ENCODE results near the gene RBM28.
A peak's percentile ranks its signal among the peaks of the same experiment; 100 is the strongest.

Gene RBM28

GRCh38 chr7:128357217-128357613 is 13.5 kb upstream of the RBM28 start:
- Histone ChIP-seq H3K27ac (ENCODE audit: extremely low read depth, low read depth, low read length) (no peak overlapping the region), H3K4me1 (ENCODE audit: control insufficient read depth, insufficient read depth, low read length) (no peaks in the 10 kb centered on the region; the same call in 1 of the 2 replicates), H3K4me3 (ENCODE audit: low read depth, low read length) (no peak overlapping the region), H3K36me3 (ENCODE audit: control insufficient read depth in 2 of 2, insufficient read depth in 1 of 2, low read length in 2 of 2) (no peaks in the 10 kb centered on the region), H3K9me3 (ENCODE audit: control insufficient read depth, insufficient read depth, low read depth, low read length) (no peaks in the 10 kb centered on the region)
- ChIA-PET POLR2A (interaction anchor here (1.6 kb wide), 1 partner anchor 14 kb away, joined by 4 read pairs; the partner anchor contains the start of gene RBM28), CTCF (interaction anchor here (0.9 to 3.9 kb wide), 7 partner anchors 9 to 102 kb away, joined by 3 to 28 read pairs (median 3); no protein-coding TSS in a partner anchor)
- TF ChIP-seq ZIC2 (tag by site-specific recombination; IDR thresholded peaks at IDR 0.05) (peak; percentile 63), ZNF513 (tag by site-specific recombination; IDR thresholded peaks at IDR 0.05) (no peak), ZNF214 (tag by site-specific recombination; IDR thresholded peaks at IDR 0.05; ENCODE audit: borderline replicate concordance) (no peak), GLIS1 (tag by site-specific recombination; IDR thresholded peaks at IDR 0.05) (peak; percentile 31; the same call in 1 of the 2 replicates), ZNF133 (tag by site-specific recombination; IDR thresholded peaks at IDR 0.05) (no peak), ZNF561 (tag by site-specific recombination; IDR thresholded peaks at IDR 0.05; ENCODE audit: borderline replicate concordance) (no peak), REST (tag by site-specific recombination; IDR thresholded peaks at IDR 0.05) (peak; percentile 48), ZNF621 (tag by site-specific recombination; IDR thresholded peaks at IDR 0.05) (no peak), TRIM28 (IDR thresholded peaks at IDR 0.05; ENCODE audit: borderline replicate concordance, low read length) (no peak), ZNF394 (tag by site-specific recombination; IDR thresholded peaks at IDR 0.05; ENCODE audit: borderline replicate concordance) (no peak), ZNF175 (tag by site-specific recombination; IDR thresholded peaks at IDR 0.05) (no peak), SALL2 (tag by site-specific recombination; IDR thresholded peaks at IDR 0.05; ENCODE audit: borderline replicate concordance) (no peak), ZNF530 (tag by site-specific recombination; IDR thresholded peaks at IDR 0.05; ENCODE audit: low read depth) (no peak), ZNF514 (tag by site-specific recombination; IDR thresholded peaks at IDR 0.05) (no peak), ZNF48 (tag by site-specific recombination; IDR thresholded peaks at IDR 0.05) (no peak)
- TF ChIP-seq, protein P1, sequence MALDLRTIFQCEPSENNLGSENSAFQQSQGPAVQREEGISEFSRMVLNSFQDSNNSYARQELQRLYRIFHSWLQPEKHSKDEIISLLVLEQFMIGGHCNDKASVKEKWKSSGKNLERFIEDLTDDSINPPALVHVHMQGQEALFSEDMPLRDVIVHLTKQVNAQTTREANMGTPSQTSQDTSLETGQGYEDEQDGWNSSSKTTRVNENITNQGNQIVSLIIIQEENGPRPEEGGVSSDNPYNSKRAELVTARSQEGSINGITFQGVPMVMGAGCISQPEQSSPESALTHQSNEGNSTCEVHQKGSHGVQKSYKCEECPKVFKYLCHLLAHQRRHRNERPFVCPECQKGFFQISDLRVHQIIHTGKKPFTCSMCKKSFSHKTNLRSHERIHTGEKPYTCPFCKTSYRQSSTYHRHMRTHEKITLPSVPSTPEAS (tag by site-specific recombination; IDR thresholded peaks at IDR 0.05): peak; percentile 70; the same call in 1 of the 2 replicates

- Histone ChIP-seq H3K4me3 (ENCODE audit: low read depth, low read length) (no peak overlapping the region), H3K27ac (ENCODE audit: extremely low read depth, low read depth, low read length) (no peak overlapping the region), H3K9me3 (ENCODE audit: control insufficient read depth, insufficient read depth, low read depth, low read length) (no peaks in the 10 kb centered on the region), H3K4me1 (ENCODE audit: control insufficient read depth, insufficient read depth, low read length) (no peaks in the 10 kb centered on the region; the same call in 1 of the 2 replicates), H3K36me3 (ENCODE audit: control insufficient read depth in 2 of 2, insufficient read depth in 1 of 2, low read length in 2 of 2) (no peaks in the 10 kb centered on the region)
- TF ChIP-seq ZNF341 (tag by site-specific recombination; IDR thresholded peaks at IDR 0.05; ENCODE audit: low read depth) (no peak), ZNF777 (tag by site-specific recombination; IDR thresholded peaks at IDR 0.05; ENCODE audit: borderline replicate concordance) (no peak), ZNF837 (tag by site-specific recombination; IDR thresholded peaks at IDR 0.05) (no peak), KLF17 (tag by site-specific recombination; IDR thresholded peaks at IDR 0.05) (no peak), ZNF658 (tag by site-specific recombination; IDR thresholded peaks at IDR 0.05) (no peak), ZNF692 (tag by site-specific recombination; IDR thresholded peaks at IDR 0.05) (no peak), RBAK (tag by site-specific recombination; IDR thresholded peaks at IDR 0.05) (no peak), ZNF335 (tag by site-specific recombination; conservative IDR thresholded peaks at IDR 0.05) (no peak)
- TF ChIP-seq, protein P2, sequence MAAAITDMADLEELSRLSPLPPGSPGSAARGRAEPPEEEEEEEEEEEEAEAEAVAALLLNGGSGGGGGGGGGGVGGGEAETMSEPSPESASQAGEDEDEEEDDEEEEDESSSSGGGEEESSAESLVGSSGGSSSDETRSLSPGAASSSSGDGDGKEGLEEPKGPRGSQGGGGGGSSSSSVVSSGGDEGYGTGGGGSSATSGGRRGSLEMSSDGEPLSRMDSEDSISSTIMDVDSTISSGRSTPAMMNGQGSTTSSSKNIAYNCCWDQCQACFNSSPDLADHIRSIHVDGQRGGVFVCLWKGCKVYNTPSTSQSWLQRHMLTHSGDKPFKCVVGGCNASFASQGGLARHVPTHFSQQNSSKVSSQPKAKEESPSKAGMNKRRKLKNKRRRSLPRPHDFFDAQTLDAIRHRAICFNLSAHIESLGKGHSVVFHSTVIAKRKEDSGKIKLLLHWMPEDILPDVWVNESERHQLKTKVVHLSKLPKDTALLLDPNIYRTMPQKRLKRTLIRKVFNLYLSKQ (tag by site-specific recombination; IDR thresholded peaks at IDR 0.05; ENCODE audit: borderline replicate concordance): no peak
- ChIA-PET POLR2A (no interaction called here), CTCF (interaction anchor here (0.9 to 3.9 kb wide), 7 partner anchors 9 to 103 kb away, joined by 3 to 28 read pairs (median 7); no protein-coding TSS in a partner anchor)
Measured at GRCh38 chr7:128356546-128357216, 13.0 kb upstream of the RBM28 start.

Measured in HEK293 (cell line).